ENCODE results near the gene THEM4.

The THEM4 gene

GRCh38 chr1:151833172-151833900 lies 76.0 kb downstream of the THEM4 start:
- no peak for DNase-seq

DNA sequence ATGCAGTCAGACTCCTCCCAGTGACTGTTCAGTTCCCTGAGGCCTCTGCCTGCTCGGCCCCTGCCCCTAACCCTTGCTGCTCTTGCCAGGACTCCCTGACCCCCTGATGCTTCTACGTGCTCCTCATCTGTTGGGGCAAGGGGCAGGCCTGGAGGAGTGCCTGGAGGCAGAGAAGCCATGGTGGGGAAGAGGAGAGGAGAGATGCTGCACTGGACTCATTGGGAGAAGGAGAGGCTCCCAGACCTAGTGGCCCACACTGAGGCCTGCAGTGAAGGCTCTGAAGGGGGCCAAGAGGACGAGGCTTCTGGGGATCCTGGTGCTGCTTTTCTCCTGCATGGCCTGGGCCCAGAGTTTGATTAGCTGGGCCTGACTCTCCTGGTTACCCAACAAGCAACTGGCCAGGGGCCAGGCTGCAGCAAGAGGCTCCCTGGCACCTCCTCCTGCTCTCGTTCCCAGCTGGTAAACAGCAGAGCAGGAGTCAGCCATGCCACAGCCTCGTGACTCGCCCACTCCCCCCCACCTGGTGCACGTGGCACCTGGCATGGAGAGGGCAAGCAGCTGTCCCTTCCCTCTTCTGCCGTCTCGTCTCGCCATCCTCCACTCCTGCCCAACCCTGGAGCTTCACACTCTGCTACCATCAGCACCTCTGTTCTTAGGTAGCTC lies 76.9 kb downstream of the THEM4 start:
- DNase-seq: peak; percentile 1 to 38

GRCh38 chr1:151831605-151832004 lies 77.7 kb downstream of the THEM4 start, which contains the start of gene RORC:
TSS of gene RORC (minus strand) at chr1:151831802. CDS start at chr1:151831764, 38 bp downstream.
- no peak for DNase-seq

DNA sequence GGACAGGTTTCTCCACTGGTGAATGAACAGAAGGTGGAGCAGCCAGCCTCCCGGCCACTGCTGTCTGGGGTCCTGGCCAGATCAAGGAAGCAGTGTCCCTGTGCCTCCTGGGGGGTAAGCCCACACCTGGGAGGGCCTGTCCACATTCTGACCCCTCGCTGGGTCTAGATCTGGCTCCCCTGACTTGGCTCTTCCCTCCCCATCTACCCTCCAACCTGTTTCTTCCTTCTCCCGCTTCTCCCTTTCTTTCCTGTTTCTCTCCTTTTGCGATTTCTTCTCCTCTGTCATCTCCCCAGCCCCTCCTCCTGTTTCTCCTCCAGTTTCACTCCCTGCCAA lies 78.1 kb downstream of the THEM4 start:
- no peak for DNase-seq

DNA sequence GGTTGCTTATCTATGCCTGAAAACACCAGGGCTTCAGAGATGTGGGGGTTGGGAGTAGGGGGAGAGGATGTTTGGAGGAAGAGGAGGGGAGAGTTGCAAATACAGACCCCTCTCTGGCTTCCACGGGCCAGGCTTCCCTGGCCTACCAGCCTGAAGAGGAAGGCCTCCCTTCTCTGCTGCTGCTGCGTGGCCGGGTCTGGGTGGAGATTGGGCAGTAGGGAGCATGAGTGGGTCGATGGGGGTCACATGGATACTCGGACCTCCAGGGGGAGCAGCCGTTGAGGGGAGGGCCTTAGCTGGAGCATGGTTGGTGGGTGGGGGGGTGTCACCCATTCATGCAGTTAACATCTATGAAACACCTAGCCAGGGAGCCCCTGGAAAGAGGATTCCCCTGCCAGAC lies 79.3 kb downstream of the THEM4 start:
- no peak for DNase-seq

DNA sequence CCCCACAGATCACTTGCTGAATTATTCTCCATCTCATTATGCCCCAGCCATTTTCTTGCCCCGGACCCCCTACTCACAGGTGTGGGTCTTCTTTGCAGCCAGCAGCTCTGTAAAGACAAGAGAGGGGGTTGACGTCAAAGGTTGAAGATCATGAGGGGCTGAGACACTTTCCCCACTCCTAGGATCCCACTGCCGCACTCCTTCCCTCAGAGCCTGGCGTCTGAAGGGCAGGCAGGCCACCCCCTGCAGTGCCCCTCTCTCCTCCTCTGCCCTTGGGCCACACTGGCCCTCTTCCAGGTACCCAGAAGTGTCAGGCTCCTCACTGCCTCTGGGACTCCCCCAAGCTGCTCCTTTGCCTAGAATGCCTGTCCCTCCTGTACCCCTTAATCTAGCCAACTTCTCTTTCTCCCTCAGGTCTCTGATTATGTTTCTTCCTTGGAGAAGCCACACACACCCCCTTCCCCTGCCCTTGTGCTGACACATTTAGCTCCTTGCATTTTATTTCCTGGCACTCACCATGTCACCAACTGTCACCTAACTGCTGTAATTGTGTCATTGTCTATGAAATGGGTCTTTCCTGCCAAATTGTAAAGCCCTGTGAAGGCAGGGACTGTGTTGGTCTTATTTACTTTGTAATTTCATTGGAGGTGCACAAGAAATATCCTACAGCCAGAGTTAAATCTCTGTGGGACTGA lies 79.8 kb downstream of the THEM4 start:
- DNase-seq: no peak

DNA sequence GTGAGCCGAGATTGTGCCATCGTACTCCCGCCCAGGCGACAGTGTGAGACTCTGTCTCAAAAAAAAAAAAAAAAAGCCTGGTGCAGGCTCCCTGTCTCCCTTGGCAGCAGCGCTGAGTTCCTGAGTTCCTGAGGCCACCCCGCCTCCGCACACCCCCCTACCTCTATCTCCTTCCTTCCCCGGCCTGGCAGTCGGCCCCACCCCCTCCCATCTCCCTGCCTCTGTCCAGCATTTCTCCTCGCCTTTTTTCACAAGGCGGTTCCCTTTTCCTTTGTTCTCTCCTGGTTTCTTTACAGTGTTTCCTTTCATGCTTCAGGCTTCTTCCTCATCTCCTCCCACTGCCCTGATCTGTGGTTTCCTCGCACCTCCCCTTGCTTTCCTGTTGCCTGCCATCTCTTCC lies 80.4 kb downstream of the THEM4 start:
- no peak for DNase-seq

- DNase-seq: no peak
Measured at GRCh38 chr1:151827853-151828252, 81.5 kb downstream of the THEM4 start.

DNA sequence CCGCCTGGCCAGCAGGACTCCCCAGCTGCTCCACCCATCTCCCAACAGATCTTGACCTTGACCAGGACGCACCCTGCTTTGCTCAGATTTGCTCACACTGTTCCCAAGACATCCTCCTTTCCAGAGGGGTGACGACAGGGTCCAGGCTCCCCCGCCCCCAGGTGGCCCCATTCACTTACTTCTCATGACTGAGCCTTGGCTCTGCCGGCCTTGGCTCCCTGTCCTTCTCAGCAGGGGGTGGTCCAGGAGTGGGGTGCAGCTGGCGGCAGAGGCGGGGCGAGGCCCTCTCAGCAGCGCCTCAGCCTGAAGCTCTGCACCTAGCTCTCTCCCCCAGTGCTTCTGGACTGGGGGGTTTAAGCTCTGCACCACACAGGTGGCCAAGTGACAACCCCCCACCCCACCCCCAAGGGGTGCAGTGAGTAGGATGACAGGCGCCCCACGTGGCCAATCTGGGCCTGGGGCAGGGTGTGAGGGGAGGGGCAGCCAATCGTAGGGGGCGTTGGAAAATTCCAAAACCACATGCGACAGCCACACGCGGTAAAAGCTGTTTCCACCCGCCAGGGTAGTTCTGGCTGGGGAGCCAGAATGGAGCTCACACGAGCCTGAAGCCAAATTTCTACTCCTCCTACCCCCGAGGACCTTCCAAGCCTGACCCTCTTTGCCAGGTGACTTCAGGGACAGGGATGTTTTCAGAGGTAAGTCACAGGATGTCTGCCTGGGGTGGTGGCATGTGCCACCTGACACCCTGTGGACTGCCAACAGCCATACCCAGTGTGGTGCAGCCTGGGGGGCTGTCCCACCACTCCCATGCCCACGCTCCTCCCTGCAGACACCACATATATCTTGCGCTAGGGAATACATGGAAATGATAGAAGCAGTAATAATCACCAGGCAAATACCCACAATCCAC lies 83.3 kb downstream of the THEM4 start:
- DNase-seq: peak in 1 of 2 experiments; percentile 15

GRCh38 chr1:151825204-151825603 lies 84.1 kb downstream of the THEM4 start:
- DNase-seq: no peak
